GM10266 (cell line): Measurements from ENCODE around the gene KIAA0753.
"Not testable (repeated sequence)": the region's sequence is repeated elsewhere in the genome, so short reads cannot be mapped to it uniquely, and the experiment has no call there.

Experiments
- DNase-seq: peaks from one replicate; pipeline ENCODE4 v3.0.0; 2012; ENCODE audit errors: extremely low spot score
- CTCF ChIP-seq: IDR thresholded peaks from 2 replicates; pipeline ENCODE4 v1.5.1; 2012; ENCODE audit warnings: mild to moderate bottlenecking, low read depth; ENCODE audit not compliant: control insufficient read depth, insufficient read depth; ENCODE audit errors: missing control alignments

KIAA0753 gene

GRCh38 chr17:6596511-6596910, 44.0 kb downstream of the KIAA0753 start:
- no peak for TF ChIP-seq CTCF

GRCh38 chr17:6596081-6596480, 44.4 kb downstream of the KIAA0753 start:
- no peak for TF ChIP-seq CTCF
- no peak for DNase-seq

More at GRCh38 chr17:6596511-6596910, 44.0 kb downstream of the KIAA0753 start:
- DNase-seq, result no peak

DNA sequence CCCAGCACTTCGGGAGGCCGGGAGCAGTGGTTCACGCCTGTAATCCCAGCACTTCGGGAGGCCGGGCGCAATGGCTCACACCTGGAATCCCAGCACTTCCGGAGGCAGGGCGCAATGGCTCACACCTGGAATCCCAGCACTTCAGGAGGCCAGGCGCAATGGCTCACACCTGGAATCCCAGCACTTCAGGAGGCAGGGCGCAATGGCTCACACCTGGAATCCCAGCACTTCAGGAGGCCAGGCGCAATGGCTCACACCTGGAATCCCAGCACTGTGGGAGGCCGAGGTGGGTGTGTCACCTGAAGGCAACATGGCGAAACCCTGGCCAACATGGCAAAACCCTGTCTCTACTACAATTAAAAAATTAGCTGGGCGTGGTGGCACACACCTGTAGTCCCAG, 47.1 kb downstream of the KIAA0753 start:
- not testable (repeated sequence) for DNase-seq

- DNase-seq, result no peak
- no peak for TF ChIP-seq CTCF
These were observed 48.3 kb downstream of the KIAA0753 start for GRCh38 chr17:6592173-6592572.

DNA sequence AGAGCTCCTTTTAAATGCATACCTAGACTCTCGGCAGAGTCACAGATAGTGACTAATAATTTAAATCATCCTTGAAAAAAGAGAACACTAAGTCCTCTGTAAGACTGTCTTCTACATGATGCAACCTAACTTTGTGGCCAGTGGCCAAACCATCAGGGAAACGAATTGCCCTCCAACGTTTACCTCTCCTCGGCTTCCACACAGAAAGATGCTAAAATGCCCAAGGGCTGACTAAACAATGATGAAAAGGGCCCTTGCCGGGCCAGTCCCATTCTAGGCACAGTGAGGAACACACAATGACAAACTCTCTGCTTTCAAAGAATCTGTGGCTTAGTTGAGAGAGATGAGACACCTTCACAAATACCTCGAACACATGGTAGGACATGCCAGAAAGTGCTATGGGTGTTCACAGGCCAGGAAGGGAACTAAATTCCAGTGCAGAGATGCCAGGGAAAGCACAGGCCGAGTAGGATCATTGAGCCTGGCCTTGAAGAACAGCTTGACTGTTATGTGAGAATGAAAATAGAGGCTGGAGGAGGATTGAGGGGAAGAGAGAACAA, 48.8 kb downstream of the KIAA0753 start:
- DNase-seq, result no peak
- no peak for TF ChIP-seq CTCF

GRCh38 chr17:6589266-6589946, 51.1 kb downstream of the KIAA0753 start:
- DNase-seq, result no peak
- TF ChIP-seq CTCF, result no peak

- TF ChIP-seq CTCF, result no peak
- no peak for DNase-seq
These were observed 52.3 kb downstream of the KIAA0753 start for GRCh38 chr17:6588165-6588564.
